Measurements from ENCODE around the gene RAMP3.

DNA sequence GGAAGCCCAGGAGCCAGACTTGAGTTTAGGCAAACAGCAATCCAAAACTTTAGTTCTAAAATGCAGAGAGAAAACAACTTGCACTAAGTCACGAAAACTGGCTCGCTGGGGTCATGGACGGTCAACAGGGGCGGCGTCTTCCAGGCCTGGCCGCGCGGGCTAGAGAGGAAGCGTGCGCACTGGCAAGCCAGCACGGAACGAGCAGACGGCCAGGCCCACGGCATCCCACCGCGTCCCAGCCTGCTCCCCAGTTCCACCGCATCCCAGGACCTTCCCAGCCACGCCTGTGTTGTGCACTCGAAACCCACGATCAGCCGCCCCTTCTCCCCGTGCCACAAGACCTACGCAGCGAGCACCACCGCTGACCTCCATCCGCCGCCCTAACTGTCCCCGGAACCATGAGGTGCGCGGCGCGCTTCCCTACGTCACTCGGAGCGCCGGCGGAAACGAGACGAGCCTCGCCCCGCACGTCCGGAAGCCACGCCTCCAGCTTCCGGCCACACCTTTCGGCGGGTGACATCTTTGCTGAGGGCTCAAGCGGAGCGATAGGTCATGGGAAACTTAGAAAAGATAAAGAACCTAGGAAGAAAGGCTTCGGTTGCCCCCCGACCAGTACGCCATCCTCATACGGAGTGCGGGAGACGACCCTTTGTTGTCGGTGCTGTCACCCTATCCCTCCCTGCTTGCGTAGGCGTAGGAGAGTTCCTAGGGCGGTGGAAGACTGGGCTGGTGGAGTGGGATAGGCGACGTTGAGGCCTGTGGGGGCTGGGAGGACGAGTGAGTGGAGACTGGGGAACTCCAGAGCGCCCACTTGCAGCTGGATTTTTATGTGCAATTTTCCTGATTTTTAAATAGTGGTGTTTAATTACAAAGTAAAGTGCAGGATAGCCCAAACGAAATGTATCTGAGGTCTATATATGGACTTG, 46.0 kb upstream of the RAMP3 start, which contains the start of gene TBRG4:
- TF ChIP-seq, protein P1, sequence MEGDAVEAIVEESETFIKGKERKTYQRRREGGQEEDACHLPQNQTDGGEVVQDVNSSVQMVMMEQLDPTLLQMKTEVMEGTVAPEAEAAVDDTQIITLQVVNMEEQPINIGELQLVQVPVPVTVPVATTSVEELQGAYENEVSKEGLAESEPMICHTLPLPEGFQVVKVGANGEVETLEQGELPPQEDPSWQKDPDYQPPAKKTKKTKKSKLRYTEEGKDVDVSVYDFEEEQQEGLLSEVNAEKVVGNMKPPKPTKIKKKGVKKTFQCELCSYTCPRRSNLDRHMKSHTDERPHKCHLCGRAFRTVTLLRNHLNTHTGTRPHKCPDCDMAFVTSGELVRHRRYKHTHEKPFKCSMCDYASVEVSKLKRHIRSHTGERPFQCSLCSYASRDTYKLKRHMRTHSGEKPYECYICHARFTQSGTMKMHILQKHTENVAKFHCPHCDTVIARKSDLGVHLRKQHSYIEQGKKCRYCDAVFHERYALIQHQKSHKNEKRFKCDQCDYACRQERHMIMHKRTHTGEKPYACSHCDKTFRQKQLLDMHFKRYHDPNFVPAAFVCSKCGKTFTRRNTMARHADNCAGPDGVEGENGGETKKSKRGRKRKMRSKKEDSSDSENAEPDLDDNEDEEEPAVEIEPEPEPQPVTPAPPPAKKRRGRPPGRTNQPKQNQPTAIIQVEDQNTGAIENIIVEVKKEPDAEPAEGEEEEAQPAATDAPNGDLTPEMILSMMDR (IDR thresholded peaks at IDR 0.05), result peak; percentile 16 to 38 (median 34)
- peak; percentile 93 for TF ChIP-seq POLR2A (IDR thresholded peaks at IDR 0.05)
